ENCODE data around the gene MED13L.
A peak's percentile ranks its signal among the peaks of the same experiment; 100 is the strongest.

Gene MED13L

DNA sequence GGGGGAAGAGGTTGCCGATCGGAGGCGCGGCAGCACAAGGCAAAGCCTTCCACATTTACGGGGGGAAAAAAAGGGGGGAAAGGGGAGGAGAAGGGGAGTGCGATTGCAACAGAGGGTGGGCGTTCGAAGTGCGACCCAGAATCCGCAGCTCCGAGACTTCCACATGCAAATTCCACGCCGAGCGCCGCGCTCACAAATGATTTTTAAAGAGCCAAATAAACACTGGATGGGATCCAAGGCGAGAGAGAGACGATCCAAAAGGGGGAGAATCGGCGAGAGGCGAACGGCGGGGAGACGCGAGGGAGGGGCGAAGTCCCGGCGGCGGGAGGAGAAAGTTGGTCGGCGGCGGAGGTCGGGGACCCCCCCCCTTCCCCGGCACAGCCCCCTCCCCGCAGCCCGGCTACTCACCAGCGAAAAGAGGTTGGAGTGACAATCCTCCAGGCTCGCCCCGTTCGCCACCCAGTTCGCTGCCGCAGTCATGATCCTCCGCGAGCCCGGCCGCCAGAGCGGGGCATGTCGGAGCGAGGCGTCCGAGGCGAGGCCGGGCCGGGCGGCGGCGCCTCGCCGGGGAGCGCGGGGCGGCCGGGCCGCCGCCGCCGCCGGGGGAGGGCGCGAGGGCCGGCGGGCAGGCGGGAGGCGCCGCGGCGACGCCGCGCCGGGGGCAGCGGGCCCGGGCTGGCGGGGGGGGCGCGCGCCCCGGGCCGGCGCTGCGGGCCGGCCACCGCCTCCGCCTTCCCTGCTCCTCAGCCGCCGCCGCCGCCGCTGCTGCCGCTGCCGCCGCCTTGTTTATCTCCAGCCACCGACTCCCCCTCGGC lies 634 bp downstream of the MED13L start:
- DNase-seq (ENCODE audit: low spot score) = peak; percentile 64

GRCh38 chr12:116274551-116275375 lies 2.7 kb downstream of the MED13L start:
- DNase-seq (ENCODE audit: low spot score) = no peak

- no peak for DNase-seq (ENCODE audit: low spot score)
These were observed 3.5 kb downstream of the MED13L start for GRCh38 chr12:116273813-116274550.

DNA sequence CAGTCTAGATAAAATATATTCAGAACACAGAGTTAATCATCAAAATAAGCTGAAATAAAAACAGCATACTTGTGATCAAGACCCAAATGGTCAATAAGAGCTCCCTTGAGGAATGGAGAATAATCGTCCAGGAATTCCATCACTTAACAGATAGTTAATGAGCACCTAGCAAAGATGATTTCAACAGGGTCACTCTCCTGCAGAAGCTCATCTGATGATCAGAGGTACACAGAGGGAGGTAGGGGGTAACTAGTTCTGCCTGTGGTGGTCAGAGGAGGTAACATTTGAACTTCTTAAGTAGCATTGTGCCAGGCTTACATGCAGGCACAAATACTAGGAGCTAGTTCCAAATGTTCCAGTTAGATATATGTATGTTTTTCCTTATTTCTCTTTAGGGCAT lies 9.5 kb downstream of the MED13L start:
- no peak for DNase-seq (ENCODE audit: low spot score)

DNA sequence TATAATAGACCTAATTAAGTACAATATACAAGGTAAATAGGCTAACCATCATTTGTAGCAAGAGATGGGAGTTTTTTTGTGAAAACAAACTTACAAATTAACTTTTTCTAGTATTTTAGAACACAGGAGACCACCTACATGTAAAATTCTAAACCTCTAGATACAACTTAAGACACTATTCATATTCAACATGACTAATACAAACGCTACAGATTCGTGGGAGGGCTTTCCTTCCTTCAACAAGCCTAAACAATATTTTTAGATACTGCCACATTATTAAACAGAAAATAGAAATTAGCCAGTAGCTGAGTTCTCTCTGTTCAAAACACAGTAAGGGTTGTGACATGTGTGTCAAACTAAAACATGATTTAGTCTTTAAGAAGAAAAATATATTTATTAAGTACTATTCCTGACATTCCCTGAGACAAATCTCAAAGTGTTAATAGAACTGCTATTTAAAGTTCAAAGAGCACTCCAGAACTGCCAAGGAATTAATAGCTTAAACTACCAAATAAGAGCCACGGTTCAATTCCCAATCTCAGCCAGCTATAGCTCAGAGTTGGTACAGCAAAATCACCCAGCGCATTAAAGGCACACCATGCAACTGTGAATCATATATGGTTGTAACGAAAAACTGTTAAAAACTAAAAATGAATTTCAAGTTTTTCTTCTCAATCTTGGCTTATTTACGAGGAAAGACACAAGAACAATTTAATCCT lies 10.7 kb downstream of the MED13L start:
- DNase-seq (ENCODE audit: low spot score) = no peak

GRCh38 chr12:116266168-116266601 lies 11.3 kb downstream of the MED13L start:
- DNase-seq (ENCODE audit: low spot score) = no peak

DNA sequence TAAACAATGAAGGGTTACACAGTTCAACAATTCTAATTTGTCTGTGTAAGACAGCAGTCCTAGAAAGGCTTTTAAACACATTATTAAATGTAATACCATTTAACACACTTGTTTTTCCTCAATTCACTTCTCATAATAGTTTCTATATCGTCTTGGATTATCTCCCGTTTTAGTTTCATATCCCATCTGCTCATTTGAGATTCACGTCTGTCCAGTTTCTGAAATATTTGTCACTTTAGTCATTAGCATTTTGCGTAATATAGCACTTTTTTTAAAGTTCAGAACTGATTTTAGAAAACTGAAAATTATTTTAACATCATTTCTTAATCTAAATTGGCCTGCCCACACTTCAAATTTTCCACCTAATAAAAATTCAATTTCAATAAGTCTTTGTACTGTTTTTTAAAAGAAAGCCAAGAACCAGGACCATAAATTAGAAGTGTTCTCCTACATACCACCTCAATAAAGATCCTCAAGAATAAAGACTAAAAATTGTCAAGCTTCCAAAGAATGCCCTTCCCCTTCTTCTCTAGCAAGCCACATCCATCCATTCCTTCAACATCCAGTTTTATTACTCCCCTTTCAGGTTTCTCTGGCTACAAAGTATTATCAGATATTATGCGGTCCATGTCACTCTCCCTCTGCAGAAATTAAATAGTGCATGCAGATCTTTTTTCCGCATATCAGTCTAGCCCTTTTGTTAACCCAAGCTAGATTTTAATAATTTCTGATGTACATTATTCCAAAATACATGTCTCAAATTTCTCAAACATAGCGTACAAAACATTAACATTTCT lies 11.9 kb downstream of the MED13L start:
- no peak for DNase-seq (ENCODE audit: low spot score)

- no peak for DNase-seq (ENCODE audit: low spot score)
These were observed 12.9 kb downstream of the MED13L start for GRCh38 chr12:116264525-116265070.

DNA sequence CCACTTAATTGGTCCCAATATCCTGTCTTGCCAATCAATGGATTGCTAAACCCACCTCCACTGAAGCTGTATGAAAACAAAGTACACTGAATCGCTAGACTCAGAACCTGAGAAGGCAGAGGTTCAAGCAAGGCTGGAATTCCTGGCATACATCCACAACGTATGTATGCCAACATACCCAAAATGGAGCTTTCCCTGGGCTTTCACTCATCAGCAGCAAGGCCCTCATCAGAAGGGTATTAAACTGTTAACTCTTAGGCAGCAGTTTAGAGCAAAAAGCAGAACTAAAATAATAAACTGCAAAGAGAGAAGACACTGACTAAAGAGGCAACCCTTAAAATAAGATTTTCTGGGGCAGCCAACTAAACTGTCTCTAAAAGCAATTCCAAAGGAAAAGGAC lies 13.6 kb downstream of the MED13L start:
- DNase-seq (ENCODE audit: low spot score) = no peak

DNA sequence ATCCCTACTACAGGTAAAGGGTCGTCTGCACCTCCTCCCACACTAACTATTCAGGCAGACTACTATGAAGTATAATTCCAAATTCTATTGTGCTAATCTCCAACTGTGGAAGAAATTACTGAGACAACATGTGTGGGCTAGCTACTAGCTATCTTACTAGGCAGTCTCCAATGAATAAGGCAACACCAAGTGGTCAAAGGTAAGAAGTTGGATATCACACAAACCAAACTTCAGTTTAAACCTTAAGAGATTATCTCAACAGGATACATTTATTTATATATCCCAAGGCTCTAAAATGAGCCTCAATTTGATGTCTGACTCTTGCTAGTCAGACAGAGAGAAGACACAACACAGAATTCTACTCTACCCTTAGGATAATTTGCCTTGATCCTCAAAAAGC lies 14.1 kb downstream of the MED13L start:
- no peak for DNase-seq (ENCODE audit: low spot score)

DNA sequence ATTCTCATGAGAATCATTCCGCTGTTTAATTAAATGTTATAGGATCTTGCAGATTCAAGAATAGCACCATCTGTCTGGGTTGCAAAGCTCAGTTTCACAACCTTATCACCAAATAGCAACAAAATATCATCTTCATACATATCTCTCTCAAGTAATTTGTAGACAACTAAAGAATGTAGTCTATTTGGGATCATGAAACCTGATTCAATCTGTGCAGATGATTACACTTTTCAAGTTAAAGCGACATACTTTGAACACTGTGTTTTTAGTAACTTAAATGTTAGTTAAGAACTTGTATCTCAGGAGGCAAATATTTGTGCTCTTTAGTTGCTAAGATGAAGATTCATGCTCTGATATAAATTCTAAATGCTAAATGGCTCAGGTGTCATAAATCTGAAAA lies 14.8 kb downstream of the MED13L start:
- no peak for DNase-seq (ENCODE audit: low spot score)

GRCh38 chr12:116261525-116262100 lies 15.9 kb downstream of the MED13L start:
- no peak for DNase-seq (ENCODE audit: low spot score)

GRCh38 chr12:116259800-116260577 lies 17.5 kb downstream of the MED13L start:
- no peak for DNase-seq (ENCODE audit: low spot score)

- DNase-seq (ENCODE audit: low spot score) = no peak
These were observed 19.7 kb downstream of the MED13L start for GRCh38 chr12:116257826-116258225.

GRCh38 chr12:116257215-116257614 lies 20.3 kb downstream of the MED13L start:
- no peak for DNase-seq (ENCODE audit: low spot score)

DNA sequence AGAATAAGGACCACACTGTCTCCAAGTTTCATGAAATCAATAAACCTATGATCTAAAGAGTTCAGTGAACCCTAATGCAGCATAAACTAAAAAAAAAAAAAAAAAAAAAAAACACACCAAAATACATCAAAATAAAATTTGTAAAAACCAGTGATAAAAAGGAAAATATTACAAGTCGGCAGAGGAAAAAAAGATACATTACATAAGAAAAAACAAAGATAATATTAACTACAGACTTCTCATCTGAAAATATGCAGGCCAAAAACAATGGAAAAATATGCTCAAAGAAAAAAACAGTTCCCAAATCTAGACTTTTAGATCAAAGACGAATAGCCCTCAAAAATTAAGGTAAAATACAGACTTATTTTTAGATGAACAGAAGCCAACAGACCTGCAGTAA lies 27.6 kb downstream of the MED13L start:
- no peak for DNase-seq (ENCODE audit: low spot score)

DNA sequence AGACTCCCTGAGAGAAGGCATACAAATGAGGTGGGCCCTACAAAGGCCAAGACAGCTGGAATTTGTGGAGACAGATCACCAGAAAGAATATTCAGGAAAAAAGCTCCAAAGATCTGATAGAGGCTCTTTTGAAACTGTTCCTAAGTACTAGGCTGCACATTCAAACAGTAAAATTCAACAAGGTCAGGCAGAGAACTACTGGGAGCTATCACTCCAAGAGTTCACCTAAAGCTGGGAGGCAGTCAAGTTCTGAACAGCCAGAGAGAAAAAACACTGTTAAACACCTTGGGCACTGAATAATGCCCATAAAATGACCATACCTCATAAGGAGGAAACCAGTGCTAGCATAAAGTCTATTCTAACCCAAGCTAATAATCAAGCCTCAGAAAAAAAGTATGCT lies 28.6 kb downstream of the MED13L start:
- no peak for DNase-seq (ENCODE audit: low spot score)

DNA sequence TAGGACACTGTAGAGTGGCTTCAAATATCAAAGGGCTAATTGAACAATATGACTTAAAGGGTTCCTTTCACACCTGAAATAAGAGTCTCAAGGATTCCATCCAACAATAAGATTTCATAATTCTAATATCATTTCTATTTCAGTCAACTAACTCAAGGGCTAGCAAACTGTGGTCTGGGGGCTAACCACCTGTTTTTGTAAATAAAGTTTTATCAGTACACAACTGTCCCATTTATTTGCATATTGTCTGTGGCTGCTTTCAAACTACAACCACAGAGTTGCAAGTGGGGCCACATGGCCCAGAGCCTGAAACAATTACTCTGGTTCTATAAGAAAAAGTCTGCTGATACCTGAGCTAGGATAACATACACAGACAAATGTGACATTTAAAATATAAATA lies 29.1 kb downstream of the MED13L start:
- DNase-seq (ENCODE audit: low spot score) = no peak

DNA sequence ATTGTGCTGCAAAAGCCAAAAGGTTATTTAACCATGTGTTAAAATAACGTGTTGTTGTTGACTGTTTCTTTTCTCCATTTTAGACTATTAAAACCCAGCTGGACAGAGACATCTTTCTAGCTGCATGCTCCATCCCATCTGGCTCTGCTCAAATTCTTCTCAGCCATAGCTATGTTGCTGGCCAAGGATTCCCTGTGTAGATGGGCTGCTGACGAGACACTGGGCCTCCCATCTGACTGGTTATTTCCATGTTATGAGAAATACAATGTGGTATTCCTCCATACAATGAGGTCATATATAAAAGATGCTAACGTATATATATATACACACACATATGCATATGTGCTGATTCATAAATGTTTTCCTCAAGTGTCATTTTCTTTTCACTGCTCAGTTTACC lies 30.1 kb downstream of the MED13L start:
- DNase-seq (ENCODE audit: low spot score) = no peak

All from LoVo (cell line).